ENCODE data around the gene NECAB2. TPM values are rescaled to one million over a fixed set of nuclear protein-coding genes. Genes with fewer than 3 reads are reported as not detected.
"Not testable (repeated sequence)": the region's sequence is repeated elsewhere in the genome, so short reads cannot be mapped to it uniquely, and the experiment has no call there.

NECAB2 gene
- polyA plus RNA-seq, 4 donors, result 0.18 to 5.9 TPM; not detected in 2

- WGBS, 3 donors, result 78 to 87% (median 80%) methylated on average over 13 to 14 of the region's 14 CpGs
- Histone ChIP-seq H3K4me3 (ENCODE audit: low read depth in 1 of 3, low read length in 3 of 3) (no peak overlapping the region), H3K9me3 (ENCODE audit: control insufficient read depth in 2 of 2, insufficient read depth in 1 of 2, low read depth in 1 of 2, low read length in 1 of 2) (peaks cover 0 to 3% of the 10 kb centered on the region in 2 donors), H3K4me1 (ENCODE audit: control insufficient read depth in 3 of 3, insufficient read depth in 2 of 3, low read depth in 1 of 3, low read length in 2 of 3) (peaks cover 4 to 15% (median 5%) of the 10 kb centered on the region in 3 donors), H3K27me3 (ENCODE audit: control insufficient read depth in 3 of 3, insufficient read depth in 3 of 3, low read length in 3 of 3) (no peaks in the 10 kb centered on the region), H3K27ac (ENCODE audit: low read depth in 1 of 3, low read length in 2 of 3) (no peak overlapping the region), H3K36me3 (ENCODE audit: control insufficient read depth in 3 of 3, insufficient read depth in 2 of 3, low read depth in 1 of 3, low read length in 3 of 3) (peaks cover 0 to 3% (median 0%) of the 10 kb centered on the region in 3 donors)
- no peak for DNase-seq
- FAIRE-seq, result no peak
Observed at GRCh38 chr16:83947642-83948234, 20.3 kb upstream of the NECAB2 start.

GRCh38 chr16:83948914-83949723 lies 18.9 kb upstream of the NECAB2 start:
- WGBS, 3 donors, result 51 to 75% (median 67%) methylated on average over 13 of the region's 13 CpGs
- DNase-seq, result peak; percentile 46 to 89
- Histone ChIP-seq H3K9me3 (ENCODE audit: control insufficient read depth in 2 of 2, insufficient read depth in 1 of 2, low read depth in 1 of 2, low read length in 1 of 2) (peaks cover 0 to 3% of the 10 kb centered on the region in 2 donors), H3K36me3 (ENCODE audit: control insufficient read depth in 3 of 3, insufficient read depth in 2 of 3, low read depth in 1 of 3, low read length in 3 of 3) (peaks cover 0 to 3% (median 0%) of the 10 kb centered on the region in 3 donors), H3K4me3 (ENCODE audit: low read depth in 1 of 3, low read length in 3 of 3) (no peak overlapping the region), H3K27ac (ENCODE audit: low read depth in 1 of 3, low read length in 2 of 3) (peak overlapping the region in 1 of 3 donors; percentile 22), H3K27me3 (ENCODE audit: control insufficient read depth in 3 of 3, insufficient read depth in 3 of 3, low read length in 3 of 3) (no peaks in the 10 kb centered on the region), H3K4me1 (ENCODE audit: control insufficient read depth in 3 of 3, insufficient read depth in 2 of 3, low read depth in 1 of 3, low read length in 2 of 3) (peaks cover 4 to 27% (median 7%) of the 10 kb centered on the region in 3 donors)
- no peak for FAIRE-seq

- H3K4me1 ChIP-seq (ENCODE audit: control insufficient read depth in 3 of 3, insufficient read depth in 2 of 3, low read depth in 1 of 3, low read length in 2 of 3), result peaks cover 4 to 28% (median 10%) of the 10 kb centered on the region in 3 donors
- WGBS, 3 donors, result 77 to 86% (median 83%) methylated on average over 5 of the region's 5 CpGs
- H3K9me3 ChIP-seq (ENCODE audit: control insufficient read depth in 2 of 2, insufficient read depth in 1 of 2, low read depth in 1 of 2, low read length in 1 of 2), result peaks cover 0 to 3% of the 10 kb centered on the region in 2 donors
- no peak for FAIRE-seq
- H3K4me3 ChIP-seq (ENCODE audit: low read depth in 1 of 3, low read length in 3 of 3), result no peak overlapping the region
- H3K27me3 ChIP-seq (ENCODE audit: control insufficient read depth in 3 of 3, insufficient read depth in 3 of 3, low read length in 3 of 3), result no peaks in the 10 kb centered on the region
- peaks cover 0 to 3% (median 0%) of the 10 kb centered on the region in 3 donors for H3K36me3 ChIP-seq (ENCODE audit: control insufficient read depth in 3 of 3, insufficient read depth in 2 of 3, low read depth in 1 of 3, low read length in 3 of 3)
- no peak overlapping the region for H3K27ac ChIP-seq (ENCODE audit: low read depth in 1 of 3, low read length in 2 of 3)
- no peak for DNase-seq
Observed at GRCh38 chr16:83949724-83950001, 18.4 kb upstream of the NECAB2 start.

- FAIRE-seq; H3K4me3 ChIP-seq (ENCODE audit: low read depth in 1 of 3, low read length in 3 of 3); H3K36me3 ChIP-seq (ENCODE audit: control insufficient read depth in 3 of 3, insufficient read depth in 2 of 3, low read depth in 1 of 3, low read length in 3 of 3); H3K27me3 ChIP-seq (ENCODE audit: control insufficient read depth in 3 of 3, insufficient read depth in 3 of 3, low read length in 3 of 3); H3K27ac ChIP-seq (ENCODE audit: low read depth in 1 of 3, low read length in 2 of 3); DNase-seq; H3K9me3 ChIP-seq (ENCODE audit: control insufficient read depth in 2 of 2, insufficient read depth in 1 of 2, low read depth in 1 of 2, low read length in 1 of 2): not testable (repeated sequence)
- WGBS, 3 donors, result 57 to 76% (median 62%) methylated on average over 9 to 10 of the region's 10 CpGs
- peaks cover 4 to 35% (median 11%) of the 10 kb centered on the region in 3 donors for H3K4me1 ChIP-seq (ENCODE audit: control insufficient read depth in 3 of 3, insufficient read depth in 2 of 3, low read depth in 1 of 3, low read length in 2 of 3)
Observed at GRCh38 chr16:83950862-83951399, 17.1 kb upstream of the NECAB2 start.

- H3K4me1 ChIP-seq (ENCODE audit: control insufficient read depth in 3 of 3, insufficient read depth in 2 of 3, low read depth in 1 of 3, low read length in 2 of 3), result peaks cover 4 to 35% (median 11%) of the 10 kb centered on the region in 3 donors
- DNase-seq (no peak), FAIRE-seq (no peak)
- H3K9me3 ChIP-seq (ENCODE audit: control insufficient read depth in 2 of 2, insufficient read depth in 1 of 2, low read depth in 1 of 2, low read length in 1 of 2), result peaks cover 0 to 3% of the 10 kb centered on the region in 2 donors
- peaks cover 0 to 8% (median 3%) of the 10 kb centered on the region in 3 donors for H3K36me3 ChIP-seq (ENCODE audit: control insufficient read depth in 3 of 3, insufficient read depth in 2 of 3, low read depth in 1 of 3, low read length in 3 of 3)
- no peaks in the 10 kb centered on the region for H3K27me3 ChIP-seq (ENCODE audit: control insufficient read depth in 3 of 3, insufficient read depth in 3 of 3, low read length in 3 of 3)
- no peak overlapping the region for H3K4me3 ChIP-seq (ENCODE audit: low read depth in 1 of 3, low read length in 3 of 3)
- WGBS, 3 donors, result 17 to 33% (median 29%) methylated on average over 8 of the region's 8 CpGs
- H3K27ac ChIP-seq (ENCODE audit: low read depth in 1 of 3, low read length in 2 of 3), result no peak overlapping the region
Observed at GRCh38 chr16:83951544-83951943, 16.5 kb upstream of the NECAB2 start.

GRCh38 chr16:83952587-83952939 lies 15.5 kb upstream of the NECAB2 start:
- Histone ChIP-seq H3K27ac (ENCODE audit: low read depth in 1 of 3, low read length in 2 of 3) (peak overlapping the region; percentile 47 to 97 (median 77)), H3K36me3 (ENCODE audit: control insufficient read depth in 3 of 3, insufficient read depth in 2 of 3, low read depth in 1 of 3, low read length in 3 of 3) (peaks cover 0 to 10% (median 3%) of the 10 kb centered on the region in 3 donors), H3K4me1 (ENCODE audit: control insufficient read depth in 3 of 3, insufficient read depth in 2 of 3, low read depth in 1 of 3, low read length in 2 of 3) (peaks cover 4 to 35% (median 11%) of the 10 kb centered on the region in 3 donors), H3K27me3 (ENCODE audit: control insufficient read depth in 3 of 3, insufficient read depth in 3 of 3, low read length in 3 of 3) (no peaks in the 10 kb centered on the region), H3K4me3 (ENCODE audit: low read depth in 1 of 3, low read length in 3 of 3) (peak overlapping the region in 1 of 3 donors; percentile 8), H3K9me3 (ENCODE audit: control insufficient read depth in 2 of 2, insufficient read depth in 1 of 2, low read depth in 1 of 2, low read length in 1 of 2) (peaks cover 0 to 3% of the 10 kb centered on the region in 2 donors)
- DNase-seq, result no peak
- no peak for FAIRE-seq
- WGBS, 3 donors, result 9 to 19% (median 18%) methylated on average over 8 of the region's 8 CpGs

GRCh38 chr16:83952940-83953795 lies 14.9 kb upstream of the NECAB2 start, which contains the start of gene OSGIN1:
Gene OSGIN1, plus strand, starts transcription at chr16:83953240. Its CDS starts 4,432 bp downstream, at chr16:83957672.
- DNase-seq, result peak; percentile 95 to 96
- Histone ChIP-seq H3K9me3 (ENCODE audit: control insufficient read depth in 2 of 2, insufficient read depth in 1 of 2, low read depth in 1 of 2, low read length in 1 of 2) (peaks cover 0 to 3% of the 10 kb centered on the region in 2 donors), H3K27me3 (ENCODE audit: control insufficient read depth in 3 of 3, insufficient read depth in 3 of 3, low read length in 3 of 3) (no peaks in the 10 kb centered on the region), H3K4me1 (ENCODE audit: control insufficient read depth in 3 of 3, insufficient read depth in 2 of 3, low read depth in 1 of 3, low read length in 2 of 3) (peaks cover 4 to 35% (median 11%) of the 10 kb centered on the region in 3 donors), H3K36me3 (ENCODE audit: control insufficient read depth in 3 of 3, insufficient read depth in 2 of 3, low read depth in 1 of 3, low read length in 3 of 3) (peaks cover 0 to 13% (median 4%) of the 10 kb centered on the region in 3 donors), H3K27ac (ENCODE audit: low read depth in 1 of 3, low read length in 2 of 3) (peak within 1 kb of the TSS; percentile 97 to 99 (median 98)), H3K4me3 (ENCODE audit: low read depth in 1 of 3, low read length in 3 of 3) (peak within 1 kb of the TSS; percentile 41 to 83 (median 61))
- WGBS, 3 donors, result 0 to 4% (median 1%) methylated on average over 26 to 30 of the region's 30 CpGs
- no peak for FAIRE-seq
